Fibroblast of peridontal ligament (primary cell): ENCODE results near the gene UBL7.

Experiments
- DNase-seq: peaks from one replicate; pipeline ENCODE4 v3.0.0-alpha.2; 2010; ENCODE audit errors: extremely low read depth

UBL7 gene

GRCh38 chr15:74441248-74441941, 19.6 kb downstream of the UBL7 start:
- no peak for DNase-seq

DNA sequence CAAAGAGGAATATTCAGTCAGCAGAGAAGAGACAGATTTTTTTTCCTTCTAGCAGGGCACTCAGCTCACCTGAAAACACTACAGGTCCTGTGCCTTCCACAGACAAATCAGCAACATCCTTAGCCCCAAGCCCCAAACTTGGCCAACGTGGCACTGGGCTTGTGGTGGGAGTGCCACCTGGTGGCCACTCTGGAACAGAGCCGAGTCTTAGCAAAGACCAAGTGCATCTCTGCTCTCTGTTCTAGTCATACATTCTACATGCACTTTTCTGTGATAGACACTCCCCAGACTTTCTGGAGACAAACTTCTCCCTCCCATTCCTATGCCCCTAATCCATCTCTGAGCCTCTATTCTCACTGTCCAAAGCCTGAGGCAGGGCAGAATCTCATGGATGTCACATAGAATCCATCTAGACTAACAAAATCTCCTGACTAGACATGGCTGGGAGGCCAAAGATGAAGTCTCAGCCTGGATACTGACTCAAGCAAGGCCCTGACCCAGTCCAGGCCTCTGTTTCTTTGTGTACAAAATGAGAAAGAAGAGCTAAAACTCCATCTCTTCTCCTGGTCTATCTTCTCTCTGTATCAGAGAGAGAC, 22.1 kb downstream of the UBL7 start:
- DNase-seq, result peak; percentile 80

DNA sequence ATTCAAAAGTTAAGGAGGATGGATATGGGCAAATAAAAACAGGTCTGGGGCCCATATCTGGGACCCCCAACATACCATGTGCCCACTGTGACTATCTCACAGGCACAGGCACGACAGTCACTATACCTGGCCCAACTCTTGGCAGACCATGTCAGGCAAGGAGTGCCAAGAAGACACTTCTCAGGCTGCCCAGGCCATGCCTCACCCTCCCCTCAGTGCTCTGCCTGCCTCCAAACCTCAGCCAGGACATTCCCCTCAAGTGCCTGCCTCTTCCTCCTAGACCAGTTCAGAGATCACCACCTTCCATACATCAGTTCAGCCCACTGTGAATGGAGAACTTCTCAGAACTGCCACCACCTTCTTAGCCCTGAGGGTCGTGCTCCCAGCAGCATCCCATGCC, 22.8 kb downstream of the UBL7 start:
- no peak for DNase-seq

- no peak for DNase-seq
These were observed 26.5 kb downstream of the UBL7 start for GRCh38 chr15:74434263-74435136.

GRCh38 chr15:74433592-74434262, 27.2 kb downstream of the UBL7 start, which contains the start of gene SEMA7A:
Gene SEMA7A, minus strand, starts transcription at chr15:74433958. Its CDS starts 40 bp downstream, at chr15:74433918.
- peak; percentile 58 for DNase-seq

- no peak for DNase-seq
These were observed 27.9 kb downstream of the UBL7 start for GRCh38 chr15:74432968-74433591.

DNA sequence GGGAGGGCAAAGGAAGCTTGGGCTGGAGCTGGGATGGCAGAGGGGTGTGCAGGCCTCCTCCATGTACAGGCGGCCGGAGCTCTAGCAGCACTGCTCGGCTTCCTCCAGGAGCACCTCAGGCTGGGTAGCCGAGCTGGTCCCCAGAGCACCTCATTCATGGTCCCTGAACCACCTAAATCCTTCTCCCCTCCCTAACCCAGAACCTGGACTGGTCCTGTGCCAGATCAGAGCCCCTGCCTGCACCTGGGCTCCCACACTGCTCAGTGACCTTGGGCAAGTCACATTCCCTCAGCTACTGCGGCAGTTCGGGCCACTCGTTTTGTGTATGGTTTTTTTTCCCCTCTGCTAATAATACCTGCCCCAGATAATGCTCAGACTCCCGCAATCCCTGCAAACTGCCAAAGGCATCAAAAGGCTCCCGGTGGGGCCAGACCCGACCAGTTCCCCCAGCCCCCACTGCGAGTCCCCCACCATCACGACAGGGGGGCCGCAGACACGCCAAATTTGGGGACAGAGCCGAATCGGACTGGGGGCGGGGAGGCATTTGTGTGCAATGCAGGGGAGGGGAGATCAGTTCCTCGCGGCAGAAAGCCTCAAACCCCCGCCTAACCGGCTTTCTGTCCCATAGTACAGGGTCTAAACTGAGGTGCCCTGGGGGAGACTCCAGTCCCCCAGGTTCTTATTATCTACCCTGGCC, 28.5 kb downstream of the UBL7 start:
- no peak for DNase-seq

DNA sequence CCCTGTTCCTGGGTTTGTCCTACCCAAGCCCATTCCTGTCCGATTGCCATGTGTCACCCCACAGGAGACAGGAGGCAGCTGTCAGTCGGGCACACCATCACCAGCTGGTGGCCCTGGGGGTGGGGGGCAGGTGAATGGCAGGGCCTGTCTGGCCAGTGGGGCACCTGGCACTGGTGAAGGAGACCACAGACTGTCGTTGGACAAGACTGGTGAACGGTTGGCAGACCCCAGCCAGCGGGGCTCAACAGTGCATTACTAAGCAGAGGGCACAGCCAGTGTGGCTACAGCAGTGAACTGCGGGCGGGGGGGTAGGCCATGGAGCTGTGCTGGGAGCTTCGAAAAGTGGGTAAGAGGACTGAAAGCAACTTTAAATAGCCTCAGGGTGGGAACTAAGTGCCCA, 29.3 kb downstream of the UBL7 start:
- DNase-seq, result no peak

- no peak for DNase-seq
These were observed 29.8 kb downstream of the UBL7 start for GRCh38 chr15:74431116-74431515.

GRCh38 chr15:74430510-74430951, 30.4 kb downstream of the UBL7 start:
- DNase-seq, result no peak

- no peak for DNase-seq
These were observed 31.1 kb downstream of the UBL7 start for GRCh38 chr15:74429781-74430400.

DNA sequence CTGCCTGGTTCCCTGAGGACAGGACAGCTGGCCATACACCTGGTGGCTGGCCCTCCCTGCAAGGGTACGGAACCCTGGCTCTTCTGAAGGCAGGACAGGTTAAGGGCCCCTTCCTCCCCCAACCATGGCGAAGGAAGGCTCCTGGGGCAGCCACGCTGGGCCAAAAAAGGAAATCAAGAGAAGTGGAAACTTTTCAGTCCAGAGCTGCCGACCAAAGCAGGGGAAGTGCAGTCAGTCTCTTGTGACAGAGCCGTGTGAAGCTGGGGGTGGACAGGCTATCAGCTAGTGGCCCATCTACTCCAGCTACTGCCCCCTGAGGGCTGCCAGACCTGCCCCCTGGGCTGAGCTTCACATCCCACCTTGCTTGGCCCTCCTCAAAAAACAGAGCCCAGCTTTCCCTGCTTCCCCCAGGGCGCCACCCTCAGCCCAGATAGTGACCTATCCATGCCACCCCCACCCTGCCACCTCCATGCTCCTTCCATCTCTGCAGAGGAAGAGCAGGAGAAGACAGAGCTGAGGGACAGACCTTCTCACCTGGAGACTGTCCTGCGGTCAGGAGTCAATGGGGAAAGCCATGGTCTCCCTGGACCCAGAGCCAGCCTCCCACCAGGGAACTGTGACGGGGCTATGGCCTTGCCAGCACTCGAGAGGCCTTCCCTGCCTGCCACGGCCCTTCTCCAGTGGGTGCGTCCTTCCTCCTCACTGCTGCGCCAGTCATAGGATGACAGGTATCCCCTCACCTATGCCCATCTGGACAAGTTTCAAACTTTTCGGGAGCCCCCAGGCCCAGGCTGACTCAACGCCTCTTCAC, 31.8 kb downstream of the UBL7 start:
- DNase-seq, result no peak

DNA sequence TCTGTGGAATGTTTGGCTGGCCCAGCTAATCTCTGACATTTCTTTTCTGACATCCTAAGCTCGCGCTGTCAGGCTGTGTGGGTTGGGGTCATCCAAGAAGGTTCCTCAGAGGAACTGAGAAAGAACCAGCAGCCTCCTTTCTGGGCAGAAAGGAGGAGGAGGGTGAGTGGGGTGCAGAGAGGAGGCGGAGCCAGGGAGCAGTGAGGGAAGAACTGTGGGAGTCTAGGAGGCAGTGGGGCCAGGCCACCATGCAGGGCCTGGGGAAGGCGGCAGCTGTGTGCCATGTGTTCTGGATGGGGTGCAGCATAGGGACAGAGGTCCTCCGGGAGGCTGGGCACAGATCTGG, 32.5 kb downstream of the UBL7 start:
- DNase-seq, result no peak

DNA sequence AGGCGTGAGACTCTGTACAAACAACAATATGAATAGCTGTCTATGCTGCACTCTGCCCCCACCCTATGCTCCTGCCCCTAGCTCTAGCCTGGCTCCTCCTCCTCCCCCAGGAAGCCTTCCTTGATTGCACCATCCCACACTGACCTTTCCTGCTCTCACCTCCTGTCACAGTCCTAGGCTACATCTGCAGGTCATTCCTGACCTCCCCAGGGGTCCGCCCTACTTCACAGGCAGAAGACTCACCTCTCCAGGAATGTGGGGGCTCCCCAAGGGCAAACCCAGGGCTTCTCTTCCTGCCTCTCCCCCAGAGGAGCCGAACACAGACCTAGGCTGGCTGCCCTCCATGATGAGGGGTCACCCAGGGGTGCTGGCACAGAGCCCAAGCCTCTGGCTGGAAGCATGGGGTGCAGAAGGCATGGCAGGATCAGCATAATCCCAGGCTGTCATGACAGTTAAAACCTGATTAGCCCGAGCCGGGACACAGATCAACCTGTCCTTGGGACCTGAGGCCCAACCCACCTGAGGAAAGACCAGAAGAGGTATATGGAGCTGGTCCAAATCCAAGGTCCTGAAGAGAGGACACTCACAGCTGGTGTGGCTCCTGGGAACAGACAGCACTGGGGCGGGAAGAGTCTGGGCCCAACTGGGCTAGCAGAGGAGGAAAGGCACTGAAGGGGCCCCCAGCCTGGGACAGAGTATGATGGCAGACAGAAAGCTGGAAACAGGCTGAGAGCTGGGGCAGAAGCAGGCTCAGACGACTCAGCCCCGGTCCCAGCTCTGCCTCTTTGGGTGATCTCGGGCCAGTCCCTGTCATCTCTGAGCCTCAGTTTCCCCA, 33.1 kb downstream of the UBL7 start:
- DNase-seq, result no peak

GRCh38 chr15:74426404-74427281, 34.3 kb downstream of the UBL7 start:
- DNase-seq, result no peak

DNA sequence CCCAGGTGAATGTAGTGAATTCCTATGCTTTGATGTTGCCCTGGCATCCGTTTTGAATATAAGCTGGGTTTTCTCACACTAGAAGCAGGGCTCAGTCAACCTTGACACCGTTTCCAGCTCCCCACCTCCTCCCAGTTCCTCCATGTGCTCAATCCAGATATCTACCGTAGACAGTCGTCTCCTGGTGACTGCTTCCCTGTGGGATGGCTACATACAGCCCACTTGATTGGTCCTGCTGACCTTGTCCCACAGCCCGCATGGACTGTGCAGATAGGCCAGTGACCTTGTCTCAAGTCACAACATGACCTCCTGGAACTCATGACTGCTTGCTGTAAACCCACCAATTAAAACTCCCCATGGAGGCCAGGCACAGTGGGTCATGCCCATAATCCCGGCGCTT, 35.3 kb downstream of the UBL7 start:
- no peak for DNase-seq

- DNase-seq, result no peak
These were observed 35.9 kb downstream of the UBL7 start for GRCh38 chr15:74424901-74425528.
